Stimulated activated CD8-positive, alpha-beta memory T cell treated with anti-CD3 and anti-CD28 coated beads, Interleukin-7, amount 100 ng/mL, for 24 hours (primary cell): ENCODE results near the gene PLEKHA5.

Experiments
- DNase-seq: peaks from one replicate; pipeline ENCODE4 v3.0.0-alpha.2; 2020; ENCODE audit warnings: low read depth

Gene PLEKHA5

GRCh38 chr12:19234981-19235871 is 105.7 kb downstream of the PLEKHA5 start:
- DNase-seq: no peak

- DNase-seq: no peak
Observed at GRCh38 chr12:19236656-19237055, 107.1 kb downstream of the PLEKHA5 start.

GRCh38 chr12:19238540-19238939 is 109.0 kb downstream of the PLEKHA5 start:
- DNase-seq: no peak

GRCh38 chr12:19239102-19239501 is 109.6 kb downstream of the PLEKHA5 start:
- DNase-seq: no peak

GRCh38 chr12:19239616-19240234 is 110.2 kb downstream of the PLEKHA5 start:
- no peak for DNase-seq

- DNase-seq: no peak
Observed at GRCh38 chr12:19242581-19242980, 113.0 kb downstream of the PLEKHA5 start.

- no peak for DNase-seq
Observed at GRCh38 chr12:19243551-19243950, 114.0 kb downstream of the PLEKHA5 start.

GRCh38 chr12:19244312-19244711 is 114.8 kb downstream of the PLEKHA5 start:
- no peak for DNase-seq

- no peak for DNase-seq
Observed at GRCh38 chr12:19245106-19245505, 115.6 kb downstream of the PLEKHA5 start.

- no peak for DNase-seq
Observed at GRCh38 chr12:19245666-19246065, 116.1 kb downstream of the PLEKHA5 start.

GRCh38 chr12:19246933-19247332 is 117.4 kb downstream of the PLEKHA5 start:
- no peak for DNase-seq

GRCh38 chr12:19248929-19249602 is 119.5 kb downstream of the PLEKHA5 start:
- DNase-seq: no peak

- no peak for DNase-seq
Observed at GRCh38 chr12:19251481-19252132, 122.1 kb downstream of the PLEKHA5 start.

GRCh38 chr12:19260135-19260534 is 130.6 kb downstream of the PLEKHA5 start:
- no peak for DNase-seq

GRCh38 chr12:19261773-19262172 is 132.2 kb downstream of the PLEKHA5 start:
- no peak for DNase-seq

- no peak for DNase-seq
Observed at GRCh38 chr12:19263672-19264071, 134.1 kb downstream of the PLEKHA5 start.

GRCh38 chr12:19273482-19274330 is 144.2 kb downstream of the PLEKHA5 start:
- peak; percentile 9 for DNase-seq

- DNase-seq: no peak
Observed at GRCh38 chr12:19276767-19277166, 147.2 kb downstream of the PLEKHA5 start.

GRCh38 chr12:19277711-19278110 is 148.2 kb downstream of the PLEKHA5 start:
- no peak for DNase-seq

GRCh38 chr12:19278407-19278806 is 148.9 kb downstream of the PLEKHA5 start:
- no peak for DNase-seq

- no peak for DNase-seq
Observed at GRCh38 chr12:19282133-19282699, 152.7 kb downstream of the PLEKHA5 start.
